ENCODE data around the gene EIF4E3.

Gene EIF4E3

DNA sequence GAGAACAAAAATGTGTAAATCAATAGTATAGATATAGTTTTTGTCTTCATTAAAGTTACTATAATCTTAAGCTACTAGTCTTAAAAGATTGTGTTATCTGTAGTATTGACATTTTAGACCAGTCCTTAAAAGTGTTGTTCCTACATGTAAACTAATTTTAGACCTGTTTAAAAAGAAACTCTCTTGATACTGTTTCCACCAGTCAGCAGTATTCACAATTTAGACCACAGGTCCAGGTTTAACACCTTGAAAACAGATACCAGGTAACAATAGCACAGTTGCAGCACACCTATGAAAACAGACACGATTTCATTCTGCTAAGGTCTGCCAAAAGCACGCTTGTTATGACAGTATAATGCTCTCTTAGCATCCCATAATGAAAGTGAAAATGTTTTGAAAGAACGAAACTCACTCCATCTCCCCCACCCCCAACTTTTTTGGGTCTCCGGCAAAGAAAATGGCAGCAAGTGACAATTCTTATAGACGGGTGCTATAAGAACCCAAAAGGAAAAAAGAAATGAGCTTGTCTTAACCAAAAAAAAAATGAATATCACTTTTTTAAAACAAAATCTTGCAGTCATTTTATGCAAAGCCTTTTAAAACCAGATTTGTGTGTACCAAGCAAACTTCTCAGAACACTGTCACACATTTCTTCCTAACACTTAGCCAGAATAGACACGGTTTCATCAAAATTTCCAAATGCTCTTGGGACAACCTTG lies 1.6 kb downstream of the EIF4E3 start:
- no peak for DNase-seq

DNA sequence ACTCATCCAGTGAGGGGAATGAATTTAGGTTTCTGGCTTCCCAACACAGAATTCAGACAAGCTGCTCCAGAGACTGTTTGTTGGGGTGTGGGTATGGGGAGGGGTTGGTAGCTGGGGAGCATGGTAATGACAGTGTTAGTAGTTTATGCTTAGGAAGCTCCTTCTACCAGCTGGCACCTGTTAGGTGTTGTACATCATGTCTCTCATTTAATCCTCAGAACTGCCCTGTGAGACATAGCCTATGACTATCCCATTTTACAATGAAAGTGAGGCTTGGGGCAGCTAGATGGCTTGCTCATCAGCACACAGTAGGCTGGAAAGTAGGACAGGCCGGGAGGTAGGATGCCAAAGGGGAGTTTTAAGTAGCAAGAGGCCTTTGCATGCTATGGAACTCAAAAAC lies 2.5 kb downstream of the EIF4E3 start:
- DNase-seq = no peak

DNA sequence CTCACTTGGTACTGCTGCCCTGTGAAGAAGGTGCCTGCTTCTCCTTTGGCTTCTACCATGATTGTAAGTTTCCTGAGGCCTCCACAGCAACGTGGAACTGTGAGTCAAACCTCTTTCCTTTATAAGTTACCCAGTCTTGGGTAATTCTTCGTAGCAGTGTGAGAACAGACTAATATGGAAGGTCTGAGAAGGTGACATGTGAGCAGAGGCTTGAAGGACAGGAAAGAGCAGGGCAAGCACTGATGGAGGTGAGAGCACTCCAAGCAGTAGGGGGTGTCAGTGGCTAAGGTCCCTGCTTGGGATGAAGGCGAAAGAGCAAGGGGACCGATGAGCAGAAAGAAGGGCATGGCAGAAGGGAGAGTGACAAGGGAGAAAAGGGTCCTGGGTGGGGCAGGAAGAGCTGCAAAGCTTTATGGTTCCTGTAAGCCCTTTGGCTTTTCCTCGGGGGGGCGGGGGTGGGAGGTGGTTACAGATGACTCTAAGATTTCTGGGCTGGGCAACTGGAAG lies 3.5 kb downstream of the EIF4E3 start:
- no peak for DNase-seq

- no peak for DNase-seq
These were observed 4.2 kb downstream of the EIF4E3 start for GRCh38 chr3:71721002-71721401.

- DNase-seq = no peak
These were observed 7.1 kb downstream of the EIF4E3 start for GRCh38 chr3:71718072-71718471.

GRCh38 chr3:71714595-71714994 lies 10.6 kb downstream of the EIF4E3 start:
- no peak for DNase-seq

DNA sequence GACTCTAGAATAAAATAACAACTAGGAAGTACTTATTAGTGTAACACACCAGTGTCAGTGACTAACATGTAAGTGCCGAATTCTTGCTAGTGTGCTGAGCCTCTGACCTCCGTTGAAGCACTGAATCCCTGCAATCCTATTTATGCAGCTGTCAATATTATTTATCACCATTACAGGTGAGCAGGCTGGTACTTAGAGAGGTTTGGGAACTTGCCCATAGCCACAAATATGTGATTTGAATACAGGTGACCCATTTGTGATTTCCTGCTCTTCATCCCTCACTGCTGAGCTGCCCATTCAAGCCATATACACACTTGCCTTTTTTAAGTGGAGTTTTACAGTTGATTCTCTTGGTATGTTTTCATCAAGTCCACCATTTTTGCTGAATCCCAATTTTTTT lies 12.2 kb downstream of the EIF4E3 start:
- DNase-seq = no peak

GRCh38 chr3:71710906-71711494 lies 14.2 kb downstream of the EIF4E3 start:
- peak; percentile 55 for DNase-seq

DNA sequence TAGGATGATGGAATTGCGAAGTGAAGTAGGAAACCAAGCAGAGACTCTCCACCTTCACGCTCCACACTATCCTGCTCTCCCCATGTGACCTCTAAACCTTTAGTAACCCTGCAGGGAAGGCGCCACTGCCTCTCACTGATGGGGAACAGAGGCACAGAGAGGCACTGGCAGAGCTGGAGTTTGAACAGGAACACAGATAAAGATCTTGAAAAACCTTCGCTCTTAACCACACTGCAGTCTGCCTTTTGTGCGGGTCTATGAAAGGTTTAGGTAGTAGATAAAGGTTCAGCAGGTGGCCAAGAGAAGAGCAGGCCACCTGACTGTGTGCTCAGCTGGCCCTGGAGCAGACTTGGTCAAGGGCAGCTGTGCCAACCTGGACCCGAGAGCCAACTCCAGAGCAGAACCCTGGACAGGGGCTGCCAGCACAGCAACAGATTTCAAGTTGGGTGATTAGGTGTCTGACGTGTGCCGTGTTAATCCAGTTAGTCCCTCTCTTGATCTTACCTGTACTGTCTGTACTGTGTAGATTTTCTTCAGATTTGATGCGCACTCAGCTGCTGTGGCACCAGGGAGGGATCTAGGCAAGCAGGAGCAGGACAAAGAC lies 15.2 kb downstream of the EIF4E3 start:
- DNase-seq = no peak

GRCh38 chr3:71708476-71709105 lies 16.6 kb downstream of the EIF4E3 start:
- DNase-seq = no peak

- peak; percentile 49 for DNase-seq
These were observed 17.6 kb downstream of the EIF4E3 start for GRCh38 chr3:71707595-71707994.

- DNase-seq = no peak
These were observed 19.5 kb downstream of the EIF4E3 start for GRCh38 chr3:71705681-71706080.

DNA sequence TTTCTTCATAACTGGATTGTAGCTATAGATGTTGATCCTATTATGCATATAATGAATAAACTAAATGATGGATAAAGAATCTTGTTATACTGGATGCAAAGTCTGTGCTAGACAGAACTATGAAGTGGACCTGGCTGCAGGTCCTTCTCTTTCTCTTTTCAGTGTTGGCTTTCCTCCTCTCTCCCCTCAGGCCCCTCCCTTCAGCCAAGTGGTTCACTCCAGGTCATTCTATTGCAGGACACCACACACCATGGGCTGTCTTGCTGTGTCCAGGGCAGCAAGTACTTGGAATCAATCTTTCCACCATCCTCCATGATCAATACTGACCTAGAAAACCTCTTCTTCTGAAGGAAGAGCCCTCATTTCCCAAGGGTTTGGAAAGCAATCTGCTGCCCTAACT lies 20.3 kb downstream of the EIF4E3 start:
- DNase-seq = no peak

GRCh38 chr3:71703797-71704196 lies 21.4 kb downstream of the EIF4E3 start:
- no peak for DNase-seq

DNA sequence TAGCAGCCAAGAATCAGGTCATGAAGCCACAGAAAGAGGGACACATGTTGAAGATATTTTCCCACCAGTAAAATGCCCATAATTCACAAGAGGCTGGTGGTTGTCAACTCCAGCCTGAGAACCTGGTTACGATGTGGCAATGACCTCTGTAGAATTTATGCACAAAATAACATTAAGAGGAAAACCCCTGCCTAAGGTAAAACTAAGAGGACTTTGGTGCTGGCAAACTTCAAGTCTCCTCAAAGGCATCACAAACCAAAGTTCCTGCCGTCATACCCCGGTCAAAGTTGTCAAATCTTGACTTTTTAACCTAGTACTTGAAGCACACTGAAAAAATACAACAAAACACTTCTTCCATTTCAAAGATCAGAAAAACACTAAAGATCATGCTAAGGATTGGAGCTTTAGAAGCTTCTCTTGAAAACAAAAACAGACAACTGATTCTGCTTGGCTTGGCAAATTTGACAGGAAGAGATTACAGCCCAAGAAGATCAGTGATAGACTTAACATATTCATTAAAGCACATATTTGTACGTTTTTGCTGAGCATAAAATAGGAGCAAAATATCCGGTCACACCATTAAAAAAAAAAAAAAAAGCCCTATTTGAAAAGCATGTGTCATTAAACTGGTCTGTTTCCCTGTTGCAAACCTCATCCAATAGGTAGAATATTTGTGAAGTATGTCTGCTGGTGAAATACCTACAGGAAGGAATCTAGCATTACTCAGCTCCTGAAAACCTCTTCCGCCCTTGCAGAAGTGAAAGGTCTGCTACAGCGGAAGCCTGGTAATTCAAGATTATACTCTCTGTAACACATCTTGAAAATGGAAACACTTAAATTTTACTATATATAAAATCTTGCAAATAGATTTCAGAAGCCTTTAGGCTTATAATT lies 22.8 kb downstream of the EIF4E3 start:
- DNase-seq = no peak

GRCh38 chr3:71701251-71701762 lies 23.9 kb downstream of the EIF4E3 start:
- no peak for DNase-seq

GRCh38 chr3:71695000-71695482 lies 30.2 kb downstream of the EIF4E3 start:
- no peak for DNase-seq

- peak; percentile 91 for DNase-seq
These were observed 30.7 kb downstream of the EIF4E3 start for GRCh38 chr3:71694358-71694999.

DNA sequence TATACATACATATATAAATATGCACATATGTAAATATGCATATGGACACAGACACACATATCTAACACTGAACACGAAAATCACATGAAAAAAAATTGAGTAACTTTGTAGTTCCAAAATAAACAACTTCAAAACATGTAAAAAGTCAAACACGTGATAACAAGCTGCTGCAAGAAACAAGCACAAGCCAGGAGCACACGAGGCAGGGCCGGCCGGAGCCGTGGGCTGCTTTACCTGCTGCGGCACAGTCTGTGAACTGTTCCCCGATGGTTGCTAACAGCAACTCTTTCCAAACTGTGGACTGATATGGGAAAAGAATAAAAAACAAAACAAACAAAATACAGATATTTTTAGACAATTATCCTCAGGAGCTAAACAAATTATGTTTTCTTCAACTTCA lies 31.6 kb downstream of the EIF4E3 start:
- DNase-seq = no peak

- DNase-seq = no peak
These were observed 33.1 kb downstream of the EIF4E3 start for GRCh38 chr3:71692139-71692538.

DNA sequence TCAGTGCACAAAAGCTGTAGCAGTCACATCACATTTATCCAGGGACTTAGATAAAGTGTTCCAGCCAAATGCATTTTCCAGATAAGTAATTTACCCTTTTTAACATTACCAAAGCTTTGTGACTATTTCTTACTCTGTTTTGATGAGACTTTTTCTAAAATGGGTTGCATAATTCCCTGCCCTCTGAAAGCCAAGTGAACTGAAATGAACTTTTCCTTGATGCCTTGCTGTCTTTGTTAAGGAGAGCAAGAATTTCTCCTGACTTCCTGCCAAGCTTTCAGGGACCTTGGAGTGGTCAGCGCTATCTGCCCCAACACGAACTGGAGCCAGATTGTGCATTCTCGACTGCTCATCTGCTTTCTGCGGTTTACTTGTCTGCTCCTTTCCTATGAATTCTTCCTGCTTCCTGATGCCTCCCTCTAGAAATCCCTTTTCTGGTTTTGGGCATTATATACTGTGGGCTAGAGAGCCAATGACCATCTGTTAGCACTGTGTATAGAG lies 34.8 kb downstream of the EIF4E3 start:
- peak; percentile 85 for DNase-seq
